ENCODE data around the gene ING2. TPM values are rescaled to one million over a fixed set of nuclear protein-coding genes. Genes with fewer than 3 reads are reported as not detected.
"Not testable (repeated sequence)": the region's sequence is repeated elsewhere in the genome, so short reads cannot be mapped to it uniquely, and the experiment has no call there.

ING2 gene
- total and polyA plus RNA-seq, 12 donors: 18.9 to 119 (median 43.6) TPM

DNA sequence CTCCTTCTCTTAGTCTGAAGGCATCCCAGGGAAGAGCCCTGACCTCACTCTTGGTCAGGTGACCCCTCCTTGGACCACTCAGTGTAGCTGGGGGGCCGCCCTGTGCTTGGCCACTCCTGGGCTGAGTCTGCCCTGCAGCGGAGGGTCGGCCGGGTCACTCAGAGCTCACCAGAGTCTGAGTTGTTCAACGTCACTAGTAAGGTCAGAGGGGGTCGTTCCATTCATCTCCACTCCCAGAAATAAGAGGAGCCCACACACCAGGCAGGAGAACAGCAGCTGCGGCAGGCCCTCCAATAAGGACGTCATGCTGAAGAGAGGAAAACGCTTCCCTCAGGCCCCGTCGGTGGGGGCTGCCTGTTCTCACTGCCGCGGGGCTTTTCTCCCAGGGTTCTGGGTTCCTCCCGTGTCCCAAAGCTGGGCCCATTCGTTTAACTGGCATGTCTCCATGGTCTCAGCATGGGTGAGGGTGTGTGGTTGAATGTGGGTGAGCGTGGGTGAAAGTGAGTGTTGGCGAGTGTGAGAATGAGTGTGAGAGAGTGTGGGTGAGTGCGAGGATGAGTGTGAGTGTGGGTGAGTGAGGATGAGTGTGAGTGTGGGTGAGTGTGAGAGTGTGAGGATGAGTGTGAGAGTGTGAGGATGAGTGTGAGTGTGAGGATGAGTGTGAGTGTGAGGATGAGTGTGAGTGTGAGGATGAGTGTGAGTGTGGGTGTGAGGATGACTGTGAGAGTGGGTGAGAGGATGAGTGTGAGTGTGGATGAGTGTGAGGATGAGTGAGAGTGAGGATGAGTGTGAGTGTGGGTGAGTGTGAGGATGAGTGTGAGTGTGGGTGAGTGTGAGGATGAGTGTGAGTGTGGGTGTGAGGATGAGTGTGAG lies 47.7 kb downstream of the ING2 start:
- no peaks in the 10 kb centered on the region for H3K36me3 ChIP-seq (replicated peaks in 1 of 2)
- DNase-seq: no peak
- no peak for TF ChIP-seq POLR2A (IDR thresholded peaks at IDR 0.05)
- TF ChIP-seq, protein P1, sequence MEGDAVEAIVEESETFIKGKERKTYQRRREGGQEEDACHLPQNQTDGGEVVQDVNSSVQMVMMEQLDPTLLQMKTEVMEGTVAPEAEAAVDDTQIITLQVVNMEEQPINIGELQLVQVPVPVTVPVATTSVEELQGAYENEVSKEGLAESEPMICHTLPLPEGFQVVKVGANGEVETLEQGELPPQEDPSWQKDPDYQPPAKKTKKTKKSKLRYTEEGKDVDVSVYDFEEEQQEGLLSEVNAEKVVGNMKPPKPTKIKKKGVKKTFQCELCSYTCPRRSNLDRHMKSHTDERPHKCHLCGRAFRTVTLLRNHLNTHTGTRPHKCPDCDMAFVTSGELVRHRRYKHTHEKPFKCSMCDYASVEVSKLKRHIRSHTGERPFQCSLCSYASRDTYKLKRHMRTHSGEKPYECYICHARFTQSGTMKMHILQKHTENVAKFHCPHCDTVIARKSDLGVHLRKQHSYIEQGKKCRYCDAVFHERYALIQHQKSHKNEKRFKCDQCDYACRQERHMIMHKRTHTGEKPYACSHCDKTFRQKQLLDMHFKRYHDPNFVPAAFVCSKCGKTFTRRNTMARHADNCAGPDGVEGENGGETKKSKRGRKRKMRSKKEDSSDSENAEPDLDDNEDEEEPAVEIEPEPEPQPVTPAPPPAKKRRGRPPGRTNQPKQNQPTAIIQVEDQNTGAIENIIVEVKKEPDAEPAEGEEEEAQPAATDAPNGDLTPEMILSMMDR (IDR thresholded peaks at IDR 0.05): no peak
- intact Hi-C loops (cut with DNase I): no loop called here
- 64 to 86% (median 68%) methylated on average over 6 to 18 of the region's 18 CpGs for WGBS, 4 donors
- H3K4me3 ChIP-seq: no peak overlapping the region
- H3K9me3 ChIP-seq (replicated peaks in 1 of 3): no peaks in the 10 kb centered on the region
- no peak overlapping the region for H3K27ac ChIP-seq
- H3K4me1 ChIP-seq (replicated peaks in 1 of 2): no peaks in the 10 kb centered on the region
- no peaks in the 10 kb centered on the region for H3K27me3 ChIP-seq

DNA sequence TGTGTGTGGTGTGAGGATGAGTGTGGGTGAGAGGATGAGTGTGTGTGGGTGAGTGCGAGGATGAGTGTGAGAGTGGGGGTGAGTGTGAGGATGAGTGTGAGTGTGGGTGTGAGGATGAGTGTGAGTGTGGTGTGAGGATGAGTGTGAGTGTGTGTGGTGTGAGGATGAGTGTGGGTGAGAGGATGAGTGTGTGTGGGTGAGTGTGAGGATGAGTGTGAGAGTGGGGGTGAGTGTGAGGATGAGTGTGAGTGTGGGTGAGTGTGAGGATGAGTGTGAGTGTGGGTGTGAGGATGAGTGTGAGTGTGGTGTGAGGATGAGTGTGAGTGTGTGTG lies 48.3 kb downstream of the ING2 start:
- H3K27me3 ChIP-seq; H3K4me1 ChIP-seq (replicated peaks in 1 of 2); H3K9me3 ChIP-seq (replicated peaks in 1 of 3); DNase-seq; intact Hi-C loops (cut with DNase I); H3K4me3 ChIP-seq; H3K27ac ChIP-seq; H3K36me3 ChIP-seq (replicated peaks in 1 of 2): not testable (repeated sequence)
- WGBS, 4 donors: no CpG with 5 or more reads among the region's 1 CpG

DNA sequence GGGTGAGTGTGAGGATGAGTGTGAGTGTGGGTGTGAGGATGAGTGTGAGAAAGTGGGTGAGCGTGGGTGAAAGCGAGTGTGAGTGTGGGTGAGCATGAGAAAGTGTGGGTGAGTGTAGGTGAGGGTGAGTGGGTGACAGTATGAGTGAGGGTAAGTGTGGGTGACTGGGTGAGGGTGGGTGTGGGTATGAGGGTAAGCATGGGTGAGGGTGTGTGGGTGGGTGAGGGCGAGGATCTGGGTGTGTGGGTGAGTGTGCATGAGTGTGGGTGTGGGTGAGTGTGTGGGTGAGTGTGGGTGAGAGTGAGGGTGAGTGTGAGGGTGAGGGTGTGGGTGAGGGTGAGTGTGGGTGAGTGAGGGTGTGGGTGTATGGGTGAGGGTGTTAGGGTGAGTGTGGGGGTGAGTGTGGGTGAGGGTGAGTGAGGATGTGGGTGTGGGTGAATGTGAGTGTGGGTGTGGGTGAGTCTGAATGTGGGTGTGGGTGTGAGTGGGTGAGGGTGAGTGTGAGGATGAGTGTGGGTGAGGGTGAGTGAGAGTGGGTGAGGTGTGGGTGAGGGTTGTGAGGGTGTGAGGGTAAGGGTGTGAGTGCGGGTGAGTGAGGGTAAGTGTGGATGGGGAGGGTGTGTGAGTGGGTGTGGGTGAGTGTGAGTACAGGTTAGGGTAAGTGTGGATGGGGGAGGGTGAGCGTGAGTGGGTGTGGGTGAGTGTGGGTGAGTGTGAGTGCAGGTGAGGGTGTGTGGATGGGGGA lies 48.9 kb downstream of the ING2 start:
- 76 to 85% (median 81%) methylated on average over 5 of the region's 5 CpGs for WGBS, 4 donors
- Histone ChIP-seq H3K4me3 (no peak overlapping the region), H3K36me3 (replicated peaks in 1 of 2) (no peaks in the 10 kb centered on the region), H3K9me3 (replicated peaks in 1 of 3) (no peaks in the 10 kb centered on the region), H3K27ac (no peak overlapping the region), H3K4me1 (replicated peaks in 1 of 2) (no peaks in the 10 kb centered on the region), H3K27me3 (no peaks in the 10 kb centered on the region)
- no peak for DNase-seq
- intact Hi-C loops (cut with DNase I): no loop called here
- TF ChIP-seq, protein P1 (IDR thresholded peaks at IDR 0.05): no peak
- no peak for TF ChIP-seq POLR2A (IDR thresholded peaks at IDR 0.05)

DNA sequence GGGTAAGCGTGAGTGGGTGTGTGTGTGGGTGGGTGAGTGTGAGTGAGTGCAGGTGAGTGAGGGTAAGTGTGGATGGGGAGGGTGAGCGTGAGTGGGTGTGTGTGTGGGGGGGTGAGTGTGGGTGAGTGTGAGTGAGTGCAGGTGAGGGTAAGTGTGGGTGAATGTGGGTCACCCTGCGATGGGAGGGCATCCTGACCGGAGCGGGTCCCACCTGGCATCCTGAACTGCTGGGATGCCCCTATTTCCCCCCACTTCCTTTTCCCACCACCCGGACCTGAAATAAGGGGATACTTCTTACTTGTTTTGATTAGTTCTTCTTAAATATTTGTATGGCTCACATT lies 49.5 kb downstream of the ING2 start:
- TF ChIP-seq, protein P1 (IDR thresholded peaks at IDR 0.05): no peak
- no peak for TF ChIP-seq POLR2A (IDR thresholded peaks at IDR 0.05)
- Histone ChIP-seq H3K27me3 (no peaks in the 10 kb centered on the region), H3K9me3 (replicated peaks in 1 of 3) (no peaks in the 10 kb centered on the region), H3K36me3 (replicated peaks in 1 of 2) (no peaks in the 10 kb centered on the region), H3K4me1 (replicated peaks in 1 of 2) (no peaks in the 10 kb centered on the region), H3K27ac (no peak overlapping the region), H3K4me3 (no peak overlapping the region)
- no peak for DNase-seq
- 69 to 86% (median 77%) methylated on average over 6 of the region's 6 CpGs for WGBS, 4 donors
- intact Hi-C loops (cut with DNase I): no loop called here
